HG03045 (cell line): ENCODE measurements around the gene SYP.
"Not testable (repeated sequence)": the region's sequence is repeated elsewhere in the genome, so short reads cannot be mapped to it uniquely, and the experiment has no call there.

Experiments used
- ATAC-seq: cut with Tn5 transposase; IDR thresholded peaks from one replicate; pipeline ENCODE4 v1.9.1; 2021; ENCODE audit warnings: mild to moderate bottlenecking, moderate library complexity; ENCODE audit not compliant: unreplicated experiment

Gene SYP

DNA sequence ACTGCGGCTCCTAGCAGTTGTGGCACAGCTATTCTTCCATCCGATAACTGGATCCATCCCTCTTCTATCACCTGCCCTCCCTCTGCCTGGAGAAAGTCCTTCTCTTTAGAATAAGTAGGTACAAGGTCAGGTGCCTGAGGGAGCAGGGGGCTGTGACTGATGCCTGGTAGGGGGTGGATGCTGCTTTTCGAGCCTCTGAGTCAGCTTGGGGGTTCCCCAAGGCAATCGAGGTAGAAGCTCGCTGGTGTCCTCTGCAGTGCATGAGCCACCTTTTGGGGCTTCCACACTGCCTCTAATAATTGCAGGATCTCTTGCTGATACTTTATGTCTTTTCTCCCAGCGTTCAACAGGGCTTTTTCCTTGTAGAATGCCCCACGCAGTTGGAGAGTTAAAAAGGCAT lies 56.8 kb downstream of the SYP start:
- ATAC-seq: not testable (repeated sequence)

DNA sequence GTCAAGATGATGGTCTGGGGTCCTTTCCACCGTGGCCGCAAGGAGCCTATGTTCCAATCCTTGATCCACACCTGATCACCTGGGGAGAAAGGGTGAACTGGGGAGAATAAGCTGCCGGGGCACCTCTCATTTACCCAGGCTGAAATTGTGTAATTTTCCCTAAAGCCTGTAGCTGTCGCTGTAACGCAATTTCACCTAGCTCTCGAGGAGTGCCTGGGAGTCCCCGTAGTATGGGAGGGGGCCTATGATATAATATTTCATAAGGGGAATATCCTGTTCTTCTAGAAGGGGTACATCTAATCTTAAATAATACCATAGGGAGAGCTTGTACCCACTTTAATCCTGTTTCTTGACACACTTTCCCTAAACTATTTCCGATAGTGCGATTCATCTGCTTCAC lies 57.7 kb downstream of the SYP start:
- not testable (repeated sequence) for ATAC-seq

DNA sequence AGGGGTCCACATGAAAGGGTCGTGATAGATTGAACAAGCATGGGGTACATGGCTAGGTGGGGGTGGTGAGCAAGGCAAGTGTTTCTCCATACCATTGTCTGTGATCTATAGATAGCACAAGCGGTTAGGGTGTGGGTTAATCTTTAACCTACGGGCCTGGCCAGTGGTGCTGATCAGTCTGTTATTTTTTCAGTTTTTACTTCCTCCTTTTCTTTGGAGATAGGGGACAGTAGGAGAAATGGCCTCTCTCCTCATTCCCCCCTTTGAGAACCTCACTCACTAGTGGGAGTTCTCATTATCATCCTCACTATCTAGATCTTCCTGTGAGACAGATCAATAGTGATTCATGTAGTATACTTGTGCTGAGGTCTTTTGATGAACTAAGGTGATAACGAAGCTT lies 60.3 kb downstream of the SYP start:
- no peak for ATAC-seq
